GM13977 (cell line): Measurements from ENCODE around the gene SYNGR3.

Experiments used
- DNase-seq: peaks from one replicate; pipeline ENCODE4 v3.0.0; 2012; ENCODE audit warnings: low spot score
- CTCF ChIP-seq: IDR thresholded peaks from 2 replicates; pipeline ENCODE4 v1.5.1; 2012; ENCODE audit warnings: mild to moderate bottlenecking, control low read depth; ENCODE audit not compliant: insufficient read depth; ENCODE audit errors: extremely low read depth, missing control alignments
- in situ Hi-C: fragments of 300-500 bp; cut with MboI; formaldehyde crosslinking; loops from one replicate; pipeline ENCODE4 v1.12.0; 2022; ENCODE audit warnings: low sequenced_read_pairs, low pct_unique_long_range_greater_than_20kb, mixed read lengths, inconsistent platforms; ENCODE audit not compliant: unreplicated experiment

SYNGR3 gene

GRCh38 chr16:2027024-2028010 lies 37.5 kb downstream of the SYNGR3 start:
- in situ Hi-C loops = no loop called here
- TF ChIP-seq CTCF = no peak
- no peak for DNase-seq

- TF ChIP-seq CTCF = no peak
- in situ Hi-C loops = no loop called here
- DNase-seq = no peak
These were observed 38.4 kb downstream of the SYNGR3 start for GRCh38 chr16:2028146-2028545.

GRCh38 chr16:2028620-2029220 lies 39.0 kb downstream of the SYNGR3 start:
- no peak for DNase-seq
- TF ChIP-seq CTCF = no peak
- in situ Hi-C loops = no loop called here

GRCh38 chr16:2029350-2029749 lies 39.6 kb downstream of the SYNGR3 start:
- in situ Hi-C loops = no loop called here

GRCh38 chr16:2030036-2030435 lies 40.3 kb downstream of the SYNGR3 start:
- DNase-seq = no peak
- in situ Hi-C loops = no loop called here
- TF ChIP-seq CTCF = no peak

More at GRCh38 chr16:2029350-2029749, 39.6 kb downstream of the SYNGR3 start:
- no peak for DNase-seq
- no peak for TF ChIP-seq CTCF

GRCh38 chr16:2031081-2031577 lies 41.4 kb downstream of the SYNGR3 start:
- in situ Hi-C loops = no loop called here
- no peak for TF ChIP-seq CTCF
- DNase-seq = no peak
